Hematopoietic multipotent progenitor cell treated with erythropoietin and hydrocortisone succinate and interleukin-3 and kit ligand, for 15 days (in vitro differentiated cells): ENCODE data around the gene SEZ6L.
"Not testable (repeated sequence)": the region's sequence is repeated elsewhere in the genome, so short reads cannot be mapped to it uniquely, and the experiment has no call there.

Source experiments
- DNase-seq: peaks from one replicate; pipeline ENCODE4 v3.0.0-alpha.2; 2015; ENCODE audit warnings: low spot score

The SEZ6L gene

DNA sequence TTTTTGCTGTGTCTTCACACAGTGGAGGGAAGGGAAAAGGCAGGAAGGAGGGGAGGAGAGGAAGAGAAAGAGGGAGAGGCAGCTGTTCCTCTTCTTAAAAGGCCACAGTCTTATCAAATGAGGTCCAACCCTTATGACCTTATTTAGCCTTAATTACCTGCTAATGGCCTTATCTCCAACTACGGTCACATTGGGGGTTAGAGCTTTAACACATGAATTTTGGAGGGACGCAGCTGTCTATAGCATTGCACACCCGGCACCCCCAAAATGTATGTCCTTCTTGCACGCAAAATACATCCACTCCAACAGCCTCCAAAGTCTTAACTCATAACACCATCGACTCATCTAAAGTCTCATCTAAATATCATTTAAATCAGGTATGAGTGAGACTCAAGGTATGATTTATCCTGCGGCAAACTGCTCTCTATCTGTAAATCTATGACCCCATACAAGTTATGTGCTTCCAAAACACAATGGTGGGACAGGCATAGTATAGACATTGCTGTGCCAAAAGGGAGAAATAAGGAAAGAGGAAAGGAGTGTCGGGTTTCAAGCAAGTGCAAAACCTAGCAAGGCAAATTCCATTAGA is 214.8 kb downstream of the SEZ6L start:
- DNase-seq, result no peak

DNA sequence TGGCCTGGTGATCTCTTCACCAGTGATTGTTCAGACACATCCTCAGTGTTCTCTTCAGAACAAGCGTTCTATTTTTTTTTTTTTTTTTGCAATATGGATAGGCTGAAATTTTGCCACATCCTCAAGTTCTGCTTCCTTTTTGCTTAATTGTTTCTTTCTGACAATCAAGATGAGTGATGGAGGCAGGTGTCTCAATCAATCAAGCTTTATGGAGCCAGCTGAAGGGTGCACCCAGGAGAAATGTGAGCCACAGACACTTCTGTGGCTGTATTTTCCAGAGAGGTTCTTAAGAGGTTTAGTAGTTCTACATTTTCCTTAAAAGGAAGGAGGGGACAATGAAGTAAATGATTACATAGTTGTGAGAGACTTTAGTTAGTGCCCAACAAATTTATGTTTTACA is 215.9 kb downstream of the SEZ6L start:
- DNase-seq, result no peak

- DNase-seq, result no peak
Observed at GRCh38 chr22:26389125-26389524, 219.9 kb downstream of the SEZ6L start.

DNA sequence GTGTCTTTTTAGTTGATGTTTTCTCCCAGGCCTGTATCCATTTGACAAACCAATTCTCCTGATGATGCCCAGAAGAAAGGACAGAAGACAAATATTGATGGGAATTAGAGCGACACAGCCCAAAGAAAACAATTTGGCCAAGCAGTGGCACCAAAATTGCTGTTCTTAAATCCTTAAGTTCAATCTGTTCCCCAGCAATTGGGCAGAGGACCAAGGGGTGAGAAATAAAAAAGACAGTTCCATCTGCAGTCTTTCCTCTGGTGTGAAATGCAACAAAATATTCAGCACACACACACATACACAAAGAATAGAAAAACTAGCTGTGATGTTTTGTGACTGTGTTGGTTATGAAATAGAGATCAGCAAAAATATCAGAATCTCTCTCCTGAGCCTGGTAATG is 221.8 kb downstream of the SEZ6L start:
- DNase-seq, result no peak

DNA sequence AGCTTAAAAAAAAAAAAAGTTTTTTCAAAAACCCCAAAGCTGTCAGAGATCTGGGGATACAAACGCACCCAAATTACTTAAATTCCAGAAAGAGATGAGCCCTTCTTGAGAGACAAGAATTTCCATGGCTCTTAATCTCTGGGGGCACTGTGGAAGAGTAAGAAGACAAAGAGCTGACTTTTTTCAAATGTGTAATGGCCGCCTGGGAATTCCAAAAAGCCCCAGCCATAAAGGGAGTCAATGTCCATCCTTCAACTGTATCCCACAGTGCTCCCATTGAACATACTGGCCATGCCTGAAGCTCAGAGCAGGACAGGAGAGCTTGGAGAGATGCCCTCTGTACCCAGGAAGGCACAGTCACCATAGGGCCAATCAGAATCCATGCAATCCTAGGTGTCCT is 222.4 kb downstream of the SEZ6L start:
- no peak for DNase-seq

- no peak for DNase-seq
Observed at GRCh38 chr22:26393929-26394328, 224.7 kb downstream of the SEZ6L start.

- DNase-seq, result no peak
Observed at GRCh38 chr22:26394777-26395176, 225.5 kb downstream of the SEZ6L start.

- no peak for DNase-seq
Observed at GRCh38 chr22:26395926-26396325, 226.7 kb downstream of the SEZ6L start.

DNA sequence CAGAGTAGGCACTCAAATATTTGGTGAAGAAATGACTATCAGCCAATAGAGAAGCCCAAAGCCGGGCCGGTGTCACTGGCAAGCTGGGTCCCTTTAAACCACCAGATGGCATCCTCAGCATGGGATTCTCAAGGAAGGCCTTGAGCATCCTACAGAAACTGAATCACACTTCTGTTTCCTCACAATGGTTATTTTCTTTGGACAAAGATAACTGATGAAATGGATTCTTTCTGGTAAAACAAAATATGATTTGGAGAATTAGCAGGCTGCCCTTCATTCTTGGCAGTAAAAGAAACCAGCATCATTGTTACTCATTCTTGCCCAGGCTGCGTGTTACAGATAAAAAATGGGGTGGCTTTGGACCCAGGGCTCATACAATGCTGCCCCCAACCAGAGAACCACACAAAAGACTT is 229.5 kb downstream of the SEZ6L start:
- DNase-seq, result peak; percentile 40

DNA sequence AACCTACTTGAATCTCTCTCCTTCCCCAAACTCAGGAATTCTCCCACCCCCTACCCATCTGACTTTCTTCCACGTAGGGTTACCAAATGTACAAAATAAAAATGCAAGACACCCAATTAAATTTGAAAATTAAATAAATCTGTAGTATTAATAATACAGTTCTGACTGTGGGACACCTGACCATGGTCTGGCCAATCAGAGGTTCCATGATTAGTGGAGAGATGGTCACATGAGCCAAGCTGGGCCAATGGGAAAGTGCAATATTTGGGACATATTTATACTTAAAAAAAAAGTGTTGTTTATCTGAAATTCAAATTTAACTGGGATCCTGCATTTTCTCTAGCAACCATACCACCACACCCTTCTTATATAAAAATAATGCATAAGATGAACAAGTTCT is 230.0 kb downstream of the SEZ6L start:
- no peak for DNase-seq

DNA sequence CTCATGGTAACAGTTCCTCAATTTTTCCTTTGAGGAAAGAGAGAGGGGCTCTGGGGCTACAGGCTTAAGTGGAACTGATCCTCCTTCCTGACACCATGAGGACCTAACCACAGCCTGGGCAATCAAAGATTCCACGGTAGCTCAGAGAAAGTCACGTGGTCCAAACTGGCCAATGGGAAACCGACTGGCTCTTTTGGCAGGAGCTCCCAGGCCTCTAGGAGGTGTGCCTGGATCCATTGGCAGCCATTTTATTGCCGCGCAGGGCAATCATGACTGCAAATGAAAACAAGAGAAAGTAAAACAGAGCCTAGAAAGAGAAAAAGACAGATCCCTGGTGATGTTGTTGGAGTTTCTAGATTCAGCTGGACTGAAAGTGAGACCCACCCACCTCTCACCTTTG is 232.5 kb downstream of the SEZ6L start:
- DNase-seq, result peak; percentile 6

- DNase-seq, result no peak
Observed at GRCh38 chr22:26404851-26405421, 235.7 kb downstream of the SEZ6L start.

DNA sequence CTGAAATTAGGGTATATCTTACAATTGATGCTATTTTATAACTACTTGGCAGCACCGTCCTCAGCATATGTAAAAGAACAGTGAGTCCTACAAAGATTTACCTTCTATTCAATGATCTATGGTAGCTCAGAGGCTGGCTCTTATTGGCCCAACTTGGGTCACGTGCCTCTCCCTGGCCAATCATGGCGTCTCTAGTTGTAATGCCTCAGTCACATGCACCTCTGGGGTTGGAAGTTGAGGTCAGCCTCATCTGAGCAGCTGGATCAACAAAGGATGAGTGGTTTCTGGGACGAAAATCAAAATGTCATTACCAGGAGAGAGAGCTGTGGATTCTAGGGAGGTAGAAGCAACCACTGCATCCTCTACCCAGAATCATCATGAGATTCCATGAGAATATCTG is 236.9 kb downstream of the SEZ6L start:
- DNase-seq, result no peak

DNA sequence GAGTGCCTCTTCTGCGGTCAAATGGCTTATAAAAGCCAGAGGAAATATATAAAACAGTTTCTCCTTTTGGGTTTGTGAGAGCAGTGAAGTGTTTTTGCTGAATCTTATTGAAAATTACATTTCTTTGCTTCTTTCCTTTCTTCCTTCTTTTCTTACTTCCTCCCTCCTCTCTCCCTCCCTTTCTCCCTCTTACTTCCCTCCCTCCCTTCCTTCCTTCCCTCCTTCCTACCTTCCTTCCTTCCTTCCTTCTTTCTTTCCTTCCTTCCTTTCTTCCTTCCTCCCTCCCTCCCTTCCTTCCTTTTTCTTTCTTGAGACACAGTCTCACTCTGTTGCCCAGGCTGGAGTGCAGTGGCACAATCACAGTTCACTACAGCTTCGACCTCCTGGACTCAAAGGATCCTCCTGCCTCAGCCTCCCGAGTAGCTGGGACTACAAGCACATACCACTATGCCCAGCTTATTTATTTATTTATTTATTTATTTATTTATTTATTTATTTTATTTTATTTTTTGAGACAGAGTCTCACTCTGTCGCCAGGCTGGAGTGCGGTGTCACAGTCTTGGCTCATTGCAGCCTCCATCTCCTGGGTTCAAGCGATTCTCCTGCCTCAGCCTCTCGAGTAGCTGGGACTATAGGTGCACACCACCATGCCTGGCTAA is 239.4 kb downstream of the SEZ6L start:
- not testable (repeated sequence) for DNase-seq

DNA sequence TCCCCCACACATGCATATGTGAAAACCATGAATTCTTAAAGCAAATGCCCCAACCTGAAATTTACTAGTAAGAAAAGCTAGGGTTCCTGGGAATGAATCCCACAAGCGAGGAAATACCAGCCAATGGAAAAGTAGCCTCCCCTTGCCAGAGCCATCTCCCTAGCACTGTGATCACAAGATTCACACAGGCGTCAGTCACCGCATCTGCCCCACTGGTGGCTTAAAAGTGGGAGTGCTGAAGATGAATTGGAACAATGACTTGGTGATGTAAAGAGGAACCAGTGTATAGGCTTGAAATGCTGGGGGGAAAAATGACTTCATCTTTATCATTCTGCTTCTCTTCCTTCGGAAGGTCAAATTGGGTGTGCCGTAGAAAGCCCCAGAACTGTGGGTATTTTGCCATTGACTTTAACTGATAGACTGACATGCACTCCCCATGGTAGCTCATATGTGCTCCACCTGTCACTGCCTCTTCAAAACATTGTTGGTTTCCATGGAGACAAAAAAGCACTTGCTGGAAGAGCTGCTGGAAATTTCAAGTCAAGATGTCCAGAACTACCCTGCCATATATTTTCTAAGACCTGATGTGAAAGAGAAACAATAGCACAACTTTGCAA is 240.6 kb downstream of the SEZ6L start:
- no peak for DNase-seq

- DNase-seq, result no peak
Observed at GRCh38 chr22:26410386-26410785, 241.1 kb downstream of the SEZ6L start.

- DNase-seq, result no peak
Observed at GRCh38 chr22:26414347-26414746, 245.1 kb downstream of the SEZ6L start.

- no peak for DNase-seq
Observed at GRCh38 chr22:26416256-26416655, 247.0 kb downstream of the SEZ6L start.

DNA sequence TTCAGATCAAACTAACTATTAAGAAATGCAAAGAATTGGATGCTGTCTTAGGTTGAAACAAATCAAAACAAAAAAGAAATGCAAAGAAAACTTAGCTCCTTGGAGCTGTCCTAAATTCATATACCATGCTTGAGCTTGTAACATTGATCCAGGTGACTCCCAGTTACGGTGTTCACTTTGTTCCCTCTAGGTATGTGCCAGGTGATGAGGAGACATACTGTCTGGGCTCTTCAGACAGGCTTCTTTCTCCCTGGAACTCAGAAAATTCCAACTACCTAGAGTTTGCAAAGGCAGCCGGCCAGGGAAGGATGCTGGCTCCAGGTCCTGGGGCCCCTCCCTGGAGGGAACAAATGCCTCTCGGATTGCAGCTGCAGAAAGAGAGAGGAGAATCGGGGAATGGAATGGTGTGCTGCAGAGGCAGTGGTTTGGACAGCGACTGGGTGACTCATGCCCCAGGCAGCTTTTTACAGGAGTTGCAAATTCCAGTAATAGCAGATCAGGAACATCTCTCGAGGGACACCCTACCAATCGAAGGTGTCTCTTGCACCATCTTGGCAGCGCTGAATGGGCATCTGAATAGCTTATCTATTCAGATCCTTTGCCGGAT is 247.5 kb downstream of the SEZ6L start:
- no peak for DNase-seq

- DNase-seq, result no peak
Observed at GRCh38 chr22:26417406-26417805, 248.1 kb downstream of the SEZ6L start.

DNA sequence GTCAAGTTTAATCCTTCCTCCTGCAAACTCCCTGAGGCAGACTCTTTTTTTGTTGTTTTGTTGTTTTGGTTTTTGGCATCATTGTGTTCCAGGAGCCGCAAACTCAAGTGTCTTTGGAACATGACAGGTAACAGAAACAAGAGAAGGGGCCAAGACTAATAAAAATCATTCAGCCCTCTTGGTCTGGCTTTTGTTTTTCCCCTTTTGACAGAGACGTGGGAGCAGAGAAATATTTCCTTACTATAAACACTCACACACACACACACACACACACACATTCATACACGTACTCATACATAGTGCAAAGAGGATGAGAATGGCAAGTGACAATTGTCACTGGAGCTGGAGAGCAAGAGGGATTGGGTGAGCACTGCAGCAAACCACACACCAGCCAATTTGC is 249.4 kb downstream of the SEZ6L start:
- no peak for DNase-seq

- DNase-seq, result no peak
Observed at GRCh38 chr22:26426924-26427323, 257.7 kb downstream of the SEZ6L start.
